ENCODE data around the gene AAR2.
A peak's percentile ranks its signal among the peaks of the same experiment; 100 is the strongest.

The AAR2 gene

DNA sequence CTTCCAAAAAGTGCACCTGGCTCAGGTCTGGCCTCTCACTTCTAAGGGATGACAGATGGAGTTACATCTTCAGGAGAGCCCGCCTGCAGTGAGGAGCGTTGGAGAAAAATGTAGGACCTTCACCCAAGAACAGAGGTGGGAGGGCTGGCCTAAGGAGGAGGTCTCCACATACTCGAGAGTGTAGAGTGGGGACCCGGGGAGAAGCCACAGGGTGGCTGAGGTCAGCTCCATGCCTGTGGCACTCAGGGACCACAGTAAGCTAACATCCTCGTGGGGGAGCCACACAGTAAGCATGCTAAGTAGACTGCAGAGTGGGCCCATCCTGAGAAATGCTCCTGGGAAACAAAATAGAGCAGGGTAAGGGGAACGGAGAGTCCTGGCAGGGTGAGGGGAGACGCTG lies 24.0 kb downstream of the AAR2 start:
- DNase-seq (ENCODE audit: low spot score) = no peak

DNA sequence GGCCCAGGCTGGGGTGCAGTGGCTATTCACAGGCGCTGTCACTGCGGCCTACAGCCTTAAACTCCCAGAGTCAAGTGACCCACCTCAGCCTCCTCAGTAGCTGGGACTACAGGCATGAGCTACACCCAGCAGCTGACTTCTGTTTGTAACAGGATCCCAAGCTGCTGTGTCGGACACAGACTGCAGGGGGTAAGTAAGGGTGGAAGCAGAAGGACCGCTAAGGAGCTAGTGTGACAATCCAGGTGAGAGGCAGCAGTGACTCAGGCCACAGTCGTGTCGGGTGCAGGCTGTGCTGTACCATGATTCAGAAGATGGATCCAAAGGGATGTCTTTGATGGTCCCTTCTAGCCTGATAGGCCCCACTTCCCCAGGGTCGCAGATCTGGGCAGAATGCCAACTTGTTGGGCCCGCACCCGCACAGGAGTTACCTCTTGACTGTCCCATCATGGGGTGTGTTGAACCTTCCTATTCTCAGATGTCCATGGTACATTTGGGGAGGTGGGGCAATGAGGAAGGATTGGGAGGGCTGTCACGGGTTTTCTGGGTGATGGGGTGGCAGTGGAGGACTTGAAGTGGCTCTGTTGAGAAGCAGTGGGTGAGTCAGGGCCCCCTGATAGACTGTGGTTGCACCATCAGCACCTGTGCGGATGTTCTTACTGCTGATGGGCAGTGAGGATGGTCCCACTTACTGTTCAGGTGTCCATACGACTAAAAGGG lies 25.3 kb downstream of the AAR2 start:
- no peak for DNase-seq (ENCODE audit: low spot score)

DNA sequence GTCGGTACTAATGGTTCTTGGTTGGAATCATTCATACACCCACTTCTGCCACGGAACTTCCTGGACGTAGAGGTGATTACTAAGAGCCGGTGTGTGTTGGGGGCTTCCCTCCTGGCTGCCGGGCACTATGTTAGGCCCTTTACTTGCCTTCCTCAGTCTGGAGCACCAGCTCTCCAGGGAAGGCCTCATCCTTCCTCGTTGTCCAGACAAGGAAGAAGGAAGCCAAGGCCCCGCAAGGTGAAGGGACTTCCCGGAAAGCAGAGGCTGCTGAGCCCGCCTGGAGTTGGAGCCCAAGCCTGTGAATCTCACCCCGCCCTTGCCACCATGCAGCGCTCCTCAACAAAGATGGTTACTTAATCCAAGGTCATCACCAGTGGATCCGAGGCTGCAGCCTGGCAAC lies 26.2 kb downstream of the AAR2 start:
- DNase-seq (ENCODE audit: low spot score) = no peak

DNA sequence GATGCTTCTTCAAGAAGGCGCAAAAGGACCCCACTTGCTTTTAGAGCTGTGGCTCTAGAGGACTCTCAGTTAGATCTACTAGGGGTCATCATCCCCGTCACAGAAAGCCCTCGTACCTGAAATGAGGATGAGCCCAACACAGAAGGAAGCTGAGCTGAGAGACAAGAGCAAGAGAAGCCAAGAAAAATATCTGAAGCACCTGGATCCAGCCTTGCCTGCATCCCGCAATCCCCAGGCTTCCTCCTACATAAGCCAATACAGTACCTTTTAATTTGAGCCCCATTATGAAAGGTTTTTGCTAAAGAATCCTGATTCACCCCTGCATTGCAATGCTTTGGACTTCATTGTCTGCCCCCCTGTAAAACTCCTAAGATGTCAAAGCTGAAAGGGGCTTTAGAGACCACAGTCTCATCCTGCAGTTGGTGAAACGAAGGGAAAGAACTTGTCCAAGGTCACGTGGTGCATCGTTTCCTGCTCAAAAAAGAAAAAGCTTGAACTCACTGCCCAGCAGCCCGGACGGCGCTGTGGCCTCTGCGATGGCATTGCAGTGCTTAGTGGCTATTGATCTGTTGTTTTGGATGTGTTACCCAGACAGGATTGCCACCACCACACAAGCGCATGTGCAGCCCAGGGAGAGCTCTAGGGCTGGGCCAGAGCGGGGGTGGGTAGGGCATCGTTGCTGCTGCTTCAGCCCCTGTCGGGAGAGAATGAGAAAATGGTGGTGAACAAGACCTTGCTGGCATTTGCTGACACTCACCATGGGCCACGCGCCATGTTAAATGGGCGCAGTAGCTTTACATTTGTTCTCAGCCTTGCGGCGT lies 28.4 kb downstream of the AAR2 start:
- no peak for DNase-seq (ENCODE audit: low spot score)

DNA sequence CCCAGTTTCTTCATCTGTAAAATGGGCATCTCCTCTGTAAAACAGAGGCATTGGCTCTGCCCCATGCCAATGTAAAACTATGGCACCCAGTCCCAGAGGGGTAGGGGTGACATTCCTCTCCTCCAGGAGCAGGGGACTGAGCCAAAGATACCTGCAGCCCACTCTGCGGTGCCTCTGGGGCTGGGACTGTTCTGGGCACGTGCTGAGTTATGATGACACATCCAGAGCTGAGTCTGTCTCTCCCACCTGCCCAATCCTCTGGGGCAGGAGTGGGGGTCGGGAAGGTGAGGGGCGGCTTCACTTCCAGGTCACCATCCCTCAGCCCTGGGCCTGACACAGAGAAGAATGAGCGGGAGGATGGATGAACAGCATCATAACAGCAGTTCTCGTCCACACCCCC lies 29.9 kb downstream of the AAR2 start:
- no peak for DNase-seq (ENCODE audit: low spot score)

DNA sequence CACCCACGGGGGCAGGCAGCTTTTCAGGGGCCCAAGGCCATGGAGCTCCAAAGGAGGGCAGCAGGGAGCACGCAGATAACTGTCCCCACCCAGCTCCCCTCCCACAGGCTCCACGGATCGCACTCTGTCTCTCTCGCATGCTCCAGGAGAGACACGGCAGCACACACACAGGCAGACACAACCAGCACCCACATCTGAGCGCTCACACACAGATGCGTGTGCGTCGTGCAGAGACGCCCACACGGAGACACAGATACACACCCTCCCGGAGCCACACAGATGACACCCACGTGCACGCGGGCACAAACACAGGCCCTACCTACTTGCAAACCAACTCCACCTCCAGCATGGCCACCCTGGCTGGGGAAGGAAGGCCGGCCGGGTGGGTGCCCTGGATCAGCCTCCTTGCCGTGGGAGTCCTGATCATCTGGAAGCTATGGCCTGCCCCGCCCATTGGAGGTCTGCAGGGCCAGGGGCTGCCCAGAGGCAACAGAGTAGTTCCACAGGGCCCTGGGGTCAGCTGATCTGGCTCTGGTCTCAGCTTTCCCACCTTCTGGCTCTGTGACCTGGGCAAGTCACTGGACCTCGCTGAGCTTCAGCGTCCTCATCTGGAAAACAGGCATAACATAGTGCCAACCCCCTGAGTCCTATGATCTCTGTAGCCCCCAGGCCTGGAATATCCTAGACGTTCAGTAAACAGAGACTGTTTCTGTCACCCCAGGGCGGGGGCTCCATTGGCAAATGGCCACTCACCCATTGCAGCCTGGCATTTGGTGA lies 31.5 kb downstream of the AAR2 start:
- DNase-seq (ENCODE audit: low spot score) = no peak

DNA sequence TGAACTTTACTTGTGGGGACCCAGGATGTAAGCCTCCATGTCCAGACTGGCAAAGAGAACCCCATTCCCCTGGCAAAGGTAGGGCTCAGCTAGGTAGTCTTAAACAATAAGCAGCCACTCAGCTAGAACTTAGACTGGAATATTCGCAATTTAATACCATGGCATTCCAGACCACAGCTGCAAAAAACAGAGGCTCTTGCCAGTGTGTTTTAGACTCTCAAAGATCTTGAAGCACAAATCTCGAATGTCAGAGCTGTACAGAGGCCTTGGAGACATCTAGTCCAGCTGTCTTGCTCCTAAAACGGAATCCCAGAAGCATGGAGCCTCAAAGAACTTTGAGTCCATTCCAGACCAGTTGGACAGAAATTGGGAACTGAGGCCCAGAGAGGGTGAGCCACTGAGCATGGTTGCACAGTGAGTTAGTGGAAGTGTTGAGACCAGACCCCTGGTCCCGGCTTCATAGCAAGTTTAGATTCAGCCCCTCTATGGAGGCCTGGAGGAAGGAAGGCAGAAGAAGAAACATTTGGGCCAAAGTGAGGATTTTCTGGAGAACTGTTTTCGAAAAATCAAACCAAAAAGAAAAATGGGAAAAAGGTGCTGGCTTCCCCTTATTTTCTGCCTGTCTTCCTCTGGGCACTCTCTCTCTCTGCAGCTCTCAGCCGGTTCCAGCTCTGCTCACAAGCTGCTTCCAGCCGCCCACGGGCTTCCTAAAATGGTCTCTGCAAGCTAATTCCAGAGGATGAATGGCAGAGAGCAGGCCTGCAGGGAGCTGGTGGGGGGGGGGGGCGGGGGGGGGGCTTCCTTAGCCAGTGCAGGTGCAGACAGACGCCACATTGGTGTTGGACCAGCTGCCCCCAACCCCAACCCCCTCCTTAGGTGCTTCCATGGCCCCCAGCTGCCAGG lies 32.4 kb downstream of the AAR2 start:
- DNase-seq (ENCODE audit: low spot score) = no peak

DNA sequence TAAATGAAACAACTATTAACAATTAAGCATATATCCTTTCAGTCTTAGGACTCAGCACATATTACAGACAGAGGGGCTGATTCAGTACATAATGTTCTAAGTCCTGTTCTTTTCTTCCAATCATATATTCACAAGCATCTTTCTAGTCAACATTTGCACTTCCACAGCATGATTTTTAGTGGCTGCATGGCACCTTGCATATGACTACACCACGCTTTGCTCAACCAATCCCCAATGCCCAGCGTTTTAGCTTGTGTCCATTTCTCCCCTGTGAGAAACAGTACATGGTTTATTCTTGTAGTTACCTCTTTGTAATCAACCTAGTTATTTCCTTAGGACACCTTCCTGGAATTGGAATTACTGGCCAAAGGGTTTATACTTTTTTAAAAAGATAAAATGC lies 33.2 kb downstream of the AAR2 start:
- DNase-seq (ENCODE audit: low spot score) = no peak

DNA sequence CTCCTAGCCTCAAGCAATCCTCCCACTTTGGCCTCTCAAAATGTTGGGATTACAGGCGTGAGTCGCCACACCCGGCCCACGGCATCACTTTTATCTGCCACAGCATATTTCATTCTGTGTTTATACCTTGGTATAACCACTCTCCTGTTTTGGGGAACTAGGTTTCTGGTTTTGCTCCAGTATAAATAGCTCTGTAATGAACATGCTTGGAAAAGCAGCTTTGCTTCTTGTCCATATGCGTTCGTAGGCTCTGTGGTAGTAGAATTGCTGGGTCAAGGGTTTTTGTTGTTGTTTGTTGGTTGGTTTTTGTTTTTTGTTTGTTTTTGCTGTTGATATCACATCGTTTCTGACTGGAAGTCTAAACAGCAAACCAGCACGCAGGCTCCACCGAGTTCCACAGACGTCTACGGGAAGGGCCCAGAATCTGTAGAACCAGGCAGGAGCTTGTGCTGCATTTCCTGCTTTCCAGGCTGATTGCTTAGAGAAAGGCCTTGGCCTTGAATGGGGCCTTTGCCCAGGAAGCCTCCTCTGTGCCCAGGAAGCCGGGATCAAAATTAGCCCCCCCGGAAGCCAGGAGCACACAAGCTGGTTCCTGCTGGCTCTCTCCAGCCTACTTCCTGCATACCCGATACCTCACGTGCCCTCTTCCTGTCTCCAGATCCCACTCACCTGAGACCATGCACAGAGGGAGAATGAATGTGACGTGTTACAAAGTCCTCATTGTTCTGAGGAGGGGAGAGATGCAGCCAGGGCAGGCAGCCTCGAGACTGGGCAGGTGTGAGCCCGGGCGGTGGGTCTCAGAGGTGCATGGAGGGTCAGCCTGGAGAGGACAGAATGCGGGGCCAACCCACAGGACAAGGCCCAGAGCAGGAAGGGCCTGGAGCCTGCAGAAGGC lies 34.7 kb downstream of the AAR2 start:
- no peak for DNase-seq (ENCODE audit: low spot score)

DNA sequence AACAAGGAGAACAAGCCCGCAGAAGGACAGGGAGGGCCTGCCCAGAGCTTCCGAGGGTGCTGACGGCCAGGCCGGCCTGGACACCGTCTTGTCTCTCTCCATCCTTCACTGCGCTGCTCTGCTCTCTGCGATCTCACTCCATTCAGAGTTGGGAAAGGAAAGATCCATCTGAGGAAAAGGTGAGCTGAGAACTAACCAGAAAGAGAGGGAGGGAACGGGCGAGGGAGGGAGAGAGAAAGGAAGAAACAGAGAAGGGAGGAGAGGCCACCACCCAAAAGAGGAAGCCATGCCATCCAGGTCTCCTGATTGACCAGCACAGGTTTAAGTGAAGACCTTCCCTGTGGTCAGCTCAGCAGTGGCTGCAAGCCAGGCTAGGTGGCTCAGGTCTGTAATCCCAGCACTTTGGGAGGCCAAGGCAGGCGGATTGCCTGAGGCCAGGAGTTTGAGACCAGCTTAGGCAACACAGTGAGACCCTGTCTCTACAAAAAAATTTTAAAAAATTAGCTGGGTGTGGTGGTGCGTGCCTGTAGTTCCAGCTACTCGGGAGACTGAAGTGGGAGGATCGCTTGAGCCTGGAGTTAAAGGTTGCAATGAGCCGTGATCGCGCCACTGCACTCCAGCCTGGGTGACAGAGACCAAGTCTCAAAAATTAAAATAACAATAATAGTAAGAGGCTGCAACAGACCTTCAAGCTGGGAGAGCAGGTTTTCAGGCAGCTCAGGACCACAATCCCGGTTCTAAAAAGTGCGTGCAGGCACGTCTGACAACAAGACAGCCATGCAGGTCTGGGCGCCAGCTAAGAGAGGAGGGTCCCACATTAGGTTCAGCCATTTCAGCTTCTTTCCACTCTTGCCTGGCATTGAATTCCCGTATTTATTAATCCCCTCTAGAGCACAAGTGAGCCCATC lies 35.6 kb downstream of the AAR2 start:
- DNase-seq (ENCODE audit: low spot score) = no peak

DNA sequence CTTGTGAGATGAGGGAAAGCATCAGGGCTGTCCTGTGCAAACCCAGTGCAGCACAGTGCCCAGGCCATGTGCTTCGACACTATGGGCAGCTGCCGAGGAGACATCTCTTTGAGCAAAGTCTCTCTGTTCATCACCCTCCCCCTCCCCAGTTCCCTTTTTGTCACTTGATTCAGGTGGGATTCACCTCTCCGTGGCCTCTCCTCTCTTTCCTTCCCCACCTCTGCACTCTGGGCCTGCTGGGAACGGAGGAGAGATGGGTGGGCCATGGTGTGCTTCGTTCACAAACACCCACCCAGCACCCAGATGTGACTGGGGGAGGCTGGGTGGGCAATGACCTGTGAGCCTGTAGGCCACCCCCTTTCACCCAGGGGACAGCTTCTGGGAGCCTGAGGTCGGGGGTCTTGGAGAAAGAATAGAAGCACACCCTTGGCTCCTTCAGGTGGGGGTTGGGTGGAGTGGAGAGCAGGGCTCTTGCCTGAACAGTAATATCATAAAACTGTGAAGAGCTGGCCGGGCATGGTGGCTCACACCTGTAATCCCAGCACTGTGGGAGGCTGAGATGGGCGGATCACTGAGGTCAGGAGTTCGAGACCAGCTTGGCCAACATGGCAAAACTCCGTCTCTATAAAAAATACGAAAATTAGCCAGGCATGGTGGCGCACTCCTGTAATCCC lies 36.4 kb downstream of the AAR2 start:
- no peak for DNase-seq (ENCODE audit: low spot score)

DNA sequence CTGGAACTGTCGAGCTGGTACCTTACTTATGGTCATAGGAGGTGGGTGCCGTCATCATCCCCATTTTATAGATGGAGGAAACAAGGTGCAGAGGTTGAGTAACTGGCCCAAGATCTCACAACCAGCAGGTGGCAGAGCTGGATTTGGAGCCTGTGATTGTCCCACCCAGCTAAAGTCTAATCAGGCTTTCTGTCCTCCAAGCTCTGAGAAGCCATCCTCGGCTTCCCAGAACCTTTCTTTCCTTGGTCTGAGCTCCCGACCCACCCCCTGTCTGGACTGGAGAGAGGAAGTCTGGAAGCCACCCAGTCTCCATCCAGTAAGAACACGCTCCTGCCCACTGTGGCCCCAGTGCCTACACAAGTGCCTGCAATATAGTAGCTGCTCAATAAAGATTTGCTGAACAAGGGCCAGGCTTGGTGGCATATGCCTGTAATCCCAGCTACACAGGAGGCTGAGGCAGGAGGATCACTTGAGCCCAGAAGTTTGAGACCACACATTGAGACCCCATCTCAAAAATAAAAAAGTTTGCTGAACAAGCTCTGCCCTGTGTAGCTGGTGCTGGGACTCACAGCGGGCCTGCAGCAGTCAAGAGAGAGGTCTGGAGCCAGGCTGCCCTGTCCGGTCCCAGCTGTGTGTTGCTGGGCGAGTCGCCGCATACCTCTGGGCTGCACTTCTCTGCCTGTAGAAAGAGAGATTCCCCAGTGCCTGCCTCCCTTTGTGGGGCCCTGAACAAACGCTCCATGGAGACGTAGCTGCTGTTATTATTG lies 37.3 kb downstream of the AAR2 start:
- DNase-seq (ENCODE audit: low spot score) = peak; percentile 48

DNA sequence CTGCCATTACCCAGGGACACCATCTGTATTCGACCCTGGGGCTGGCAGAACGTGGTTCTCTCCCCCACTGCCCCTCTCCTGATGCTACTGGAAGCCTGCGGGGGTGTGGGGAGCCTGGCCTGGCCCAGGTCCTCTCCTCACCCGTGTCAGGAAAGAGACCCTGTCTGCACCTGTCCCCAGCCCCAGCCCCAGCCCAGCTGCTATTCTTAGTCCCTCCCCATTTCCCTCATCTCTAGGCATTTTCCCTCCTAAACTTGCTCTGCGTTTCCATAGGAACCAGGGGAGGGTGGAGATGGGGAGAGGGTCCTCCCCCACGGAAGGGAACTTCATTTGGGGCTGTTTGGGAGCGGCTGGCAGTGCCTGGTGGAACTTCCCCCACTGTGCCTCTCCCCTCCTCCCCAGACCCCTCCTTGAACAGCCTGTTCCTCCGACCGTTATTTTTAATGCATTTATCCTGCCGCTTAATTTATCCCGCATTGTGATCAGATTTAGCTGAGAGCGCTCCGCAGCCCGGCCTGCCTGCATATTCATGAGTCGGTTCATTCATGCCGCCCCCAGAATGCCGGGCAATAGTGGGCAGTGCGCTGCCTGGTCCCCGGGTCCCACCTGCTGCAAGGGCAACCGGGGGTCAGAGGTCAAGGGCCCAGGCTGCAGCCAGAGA lies 38.0 kb downstream of the AAR2 start:
- DNase-seq (ENCODE audit: low spot score) = no peak

DNA sequence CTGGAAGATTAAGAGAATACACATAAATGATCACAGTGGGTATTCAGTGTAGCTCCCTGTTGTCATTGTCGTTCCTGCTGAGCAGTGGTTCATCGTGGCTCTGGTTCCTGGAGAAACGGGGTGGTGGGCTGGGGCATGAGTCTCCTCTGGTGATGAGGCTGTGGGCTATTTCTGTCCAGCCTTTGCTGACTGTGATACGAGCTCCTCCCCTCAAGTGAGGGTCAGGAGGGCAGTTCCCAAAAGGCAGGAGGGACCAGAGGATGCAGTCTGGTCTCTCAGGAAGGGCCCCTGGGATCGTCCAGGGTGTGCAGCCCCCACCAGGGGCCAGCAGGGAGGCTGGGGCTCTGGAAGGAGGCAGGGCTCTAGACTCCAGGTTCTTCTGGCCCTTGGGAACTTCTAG lies 38.7 kb downstream of the AAR2 start:
- DNase-seq (ENCODE audit: low spot score) = no peak

DNA sequence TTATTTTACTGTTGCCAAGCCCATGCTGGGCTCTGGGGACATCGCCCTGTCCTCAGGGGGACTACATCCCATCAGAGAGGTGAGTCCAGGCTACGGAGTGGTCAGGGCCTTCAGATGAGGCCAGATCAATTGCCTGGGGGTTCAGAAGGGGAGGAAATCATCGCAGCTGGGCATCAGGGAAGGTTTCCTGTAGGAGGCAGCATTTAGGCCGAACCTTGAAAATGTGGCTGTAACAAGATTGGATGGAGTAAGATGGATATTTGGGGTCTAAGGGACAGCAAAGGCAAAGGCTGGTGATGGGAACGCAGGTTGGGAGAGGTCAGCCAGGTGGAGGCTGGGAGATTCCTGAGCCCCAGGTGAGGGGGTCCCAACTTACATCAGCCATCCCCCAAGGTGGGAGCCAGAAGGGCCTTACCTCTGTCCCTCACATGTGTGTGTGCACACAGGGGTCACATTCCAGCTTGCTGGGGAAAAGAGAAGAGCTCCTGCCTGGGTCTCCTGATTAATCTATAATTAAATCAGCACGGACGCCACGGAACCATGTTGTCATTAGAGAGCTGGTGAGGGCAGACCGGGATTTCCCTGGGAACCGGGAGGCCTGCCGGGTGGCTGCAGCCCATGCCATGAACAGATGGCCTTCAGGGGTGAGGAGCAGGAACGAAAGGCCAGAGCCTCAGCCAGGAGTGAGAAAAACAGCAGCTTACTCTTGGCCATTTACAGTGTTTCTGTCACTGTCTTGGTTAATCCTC lies 39.3 kb downstream of the AAR2 start:
- no peak for DNase-seq (ENCODE audit: low spot score)

DNA sequence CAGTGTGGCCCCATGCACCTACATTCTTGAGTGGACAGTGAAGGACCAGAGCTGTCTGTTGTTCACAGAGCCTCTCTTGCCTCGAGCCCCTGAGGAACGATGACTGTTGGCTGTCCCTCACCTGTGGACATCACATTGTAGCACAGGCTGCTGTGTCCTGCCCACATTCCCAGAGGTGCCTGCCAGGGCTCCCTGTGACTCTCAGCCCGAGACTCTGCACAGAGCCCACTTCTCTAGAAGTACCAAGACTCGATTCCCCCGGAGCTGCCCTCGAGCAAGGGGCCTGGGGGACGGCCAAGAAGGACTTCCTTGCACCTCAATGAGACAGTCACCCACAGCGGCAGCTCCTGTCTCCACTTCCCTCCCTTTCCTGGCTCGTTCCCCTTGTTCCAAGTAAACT lies 41.3 kb downstream of the AAR2 start:
- DNase-seq (ENCODE audit: low spot score) = no peak

DNA sequence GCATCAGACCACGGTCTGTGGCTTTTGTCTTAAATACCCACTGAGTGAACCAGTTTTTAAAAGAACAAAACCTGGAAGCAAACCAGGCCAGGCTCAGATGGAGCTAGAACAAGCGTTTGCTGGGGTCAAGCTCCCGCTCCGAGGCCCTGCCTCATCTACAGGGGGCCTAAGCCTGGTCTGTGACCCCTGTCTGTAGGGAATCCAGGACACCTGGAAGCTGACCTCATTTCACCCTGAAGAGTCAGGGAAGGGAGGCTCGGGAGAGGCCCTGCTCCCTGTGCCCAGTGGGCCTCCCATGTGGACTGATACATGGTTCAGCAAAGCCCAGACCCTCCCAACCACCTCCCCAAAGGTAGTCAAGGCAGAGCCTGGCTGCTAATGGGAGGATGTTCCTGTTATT lies 43.1 kb downstream of the AAR2 start:
- DNase-seq (ENCODE audit: low spot score) = no peak

All from SW480 (cell line).